Measurements from ENCODE around the gene EDNRA. TPM values are rescaled to one million over a fixed set of nuclear protein-coding genes. Genes with fewer than 3 reads are reported as not detected.

The EDNRA gene
- total RNA-seq, 2 experiments from 2014 or later = not detected

DNA sequence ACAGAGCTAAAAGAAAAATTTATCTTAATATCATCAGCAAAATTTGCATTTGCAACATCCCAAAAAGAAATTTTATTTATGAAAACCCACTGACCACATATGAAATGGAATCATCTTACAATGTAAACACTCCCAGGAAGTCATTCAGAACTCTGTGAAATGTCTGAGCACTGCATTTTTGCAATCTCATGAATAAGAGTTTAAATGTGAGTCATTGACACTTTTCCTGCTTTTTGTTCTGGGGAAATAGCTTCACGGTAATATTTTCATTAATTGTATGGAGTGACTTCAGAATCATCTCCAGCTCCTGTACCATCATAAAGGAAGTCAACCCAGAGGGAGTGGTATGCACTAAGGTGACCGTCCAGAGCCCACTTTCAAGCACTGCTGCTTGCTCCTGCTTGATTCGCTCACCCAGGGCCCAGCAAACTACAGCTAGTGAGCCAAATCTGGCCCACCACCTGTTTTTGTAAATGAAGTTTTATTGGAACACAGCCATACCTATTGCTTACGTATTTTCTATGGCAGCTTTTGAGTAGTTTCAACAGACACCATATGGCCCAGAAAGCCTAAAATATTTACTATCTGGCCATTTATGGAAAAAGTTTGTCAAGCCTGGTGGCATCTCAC is 17.2 kb downstream of the EDNRA start:
- no peak for ATAC-seq
- H3K9me3 Mint-ChIP-seq (ENCODE audit: low read depth) = no peaks in the 10 kb centered on the region
- no peak overlapping the region for H3K4me3 Mint-ChIP-seq
- CTCF ChIA-PET = no interaction called here
- H3K27ac Mint-ChIP-seq = no peak overlapping the region
- POLR2A ChIA-PET = no interaction called here
- no peaks in the 10 kb centered on the region for H3K4me1 Mint-ChIP-seq
- intact Hi-C loops (cut with DNase I, micrococcal nuclease) = no loop called here
- H3K27me3 Mint-ChIP-seq = peaks cover 7% of the 10 kb centered on the region
- no peak for DNase-seq
- H3K36me3 Mint-ChIP-seq (ENCODE audit: low read depth) = no peaks in the 10 kb centered on the region

DNA sequence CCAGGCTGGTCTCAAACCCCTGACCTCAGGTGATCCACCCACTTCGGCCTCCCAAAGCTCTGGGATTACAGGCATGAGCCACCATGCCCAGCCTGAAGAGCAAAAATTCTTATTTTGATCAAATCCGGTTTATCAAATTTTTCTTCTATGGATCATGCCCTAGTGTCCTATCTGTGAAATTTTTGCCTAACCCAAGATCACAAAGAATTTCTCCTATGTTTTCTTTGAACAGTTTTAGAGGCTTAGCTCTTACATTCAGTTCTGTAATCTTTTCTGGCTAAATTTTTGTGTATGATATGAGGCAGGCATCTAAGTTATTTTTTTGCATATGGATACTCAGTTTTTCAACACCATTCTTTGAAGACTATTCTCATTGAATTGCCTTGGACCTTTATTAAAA is 27.4 kb downstream of the EDNRA start:
- ChIA-PET CTCF (interaction anchor here (0.8 kb wide), 1 partner anchor 328 kb away, joined by 3 read pairs; no protein-coding TSS in a partner anchor), POLR2A (no interaction called here)
- intact Hi-C loops (cut with DNase I, micrococcal nuclease) = no loop called here
- Mint-ChIP-seq H3K27ac (no peak overlapping the region), H3K4me3 (no peak overlapping the region), H3K36me3 (ENCODE audit: low read depth) (no peaks in the 10 kb centered on the region), H3K9me3 (ENCODE audit: low read depth) (no peaks in the 10 kb centered on the region), H3K4me1 (no peaks in the 10 kb centered on the region), H3K27me3 (peaks cover 10% of the 10 kb centered on the region)
- DNase-seq = no peak
- no peak for ATAC-seq

DNA sequence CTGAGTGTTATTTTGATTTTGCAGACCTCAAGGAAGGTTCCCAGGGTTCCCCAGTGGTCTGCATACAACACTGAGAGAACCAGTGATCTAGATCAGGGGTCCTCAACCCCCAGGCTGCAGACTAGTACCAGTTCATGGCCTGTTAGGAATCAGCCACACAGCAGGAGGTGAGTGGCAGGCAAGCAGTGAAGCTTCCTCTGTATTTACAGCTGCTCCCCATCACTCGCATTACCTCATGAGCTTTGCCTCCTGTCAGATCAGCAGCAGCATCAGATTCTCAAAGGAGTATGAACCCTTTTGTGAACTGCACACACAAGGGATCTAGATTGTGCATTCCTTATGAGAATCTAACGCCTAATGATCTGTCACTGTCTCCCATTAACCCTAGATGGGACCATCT is 28.5 kb downstream of the EDNRA start:
- ATAC-seq (no peak), DNase-seq (no peak)
- H3K4me3 Mint-ChIP-seq = no peak overlapping the region
- H3K36me3 Mint-ChIP-seq (ENCODE audit: low read depth) = no peaks in the 10 kb centered on the region
- no peak overlapping the region for H3K27ac Mint-ChIP-seq
- ChIA-PET POLR2A (no interaction called here), CTCF (interaction anchor here (0.6 to 2.4 kb wide), 2 partner anchors 10 to 1825 kb away, joined by 3 to 12 read pairs; no protein-coding TSS in a partner anchor)
- H3K9me3 Mint-ChIP-seq (ENCODE audit: low read depth) = no peaks in the 10 kb centered on the region
- H3K27me3 Mint-ChIP-seq = peaks cover 7% of the 10 kb centered on the region
- H3K4me1 Mint-ChIP-seq = no peaks in the 10 kb centered on the region
- intact Hi-C loops (cut with DNase I, micrococcal nuclease) = no loop called here

- DNase-seq (no peak), ATAC-seq (no peak)
- Mint-ChIP-seq H3K27ac (no peak overlapping the region), H3K4me1 (no peaks in the 10 kb centered on the region), H3K27me3 (peaks cover 7% of the 10 kb centered on the region), H3K4me3 (no peak overlapping the region), H3K9me3 (ENCODE audit: low read depth) (no peaks in the 10 kb centered on the region), H3K36me3 (ENCODE audit: low read depth) (no peaks in the 10 kb centered on the region)
- POLR2A ChIA-PET = no interaction called here
- CTCF ChIA-PET = interaction anchor here (1.3 to 2.4 kb wide), 2 partner anchors 8 to 78 kb away, joined by 5 to 12 read pairs; no protein-coding TSS in a partner anchor
- intact Hi-C loops (cut with DNase I, micrococcal nuclease) = no loop called here
Observed at GRCh38 chr4:147510962-147511668, 30.2 kb downstream of the EDNRA start.

- Mint-ChIP-seq H3K27me3 (peaks cover 9% of the 10 kb centered on the region), H3K4me1 (no peaks in the 10 kb centered on the region), H3K9me3 (ENCODE audit: low read depth) (no peaks in the 10 kb centered on the region), H3K27ac (no peak overlapping the region), H3K4me3 (no peak overlapping the region), H3K36me3 (ENCODE audit: low read depth) (no peaks in the 10 kb centered on the region)
- intact Hi-C loops (cut with DNase I, micrococcal nuclease) = no loop called here
- ChIA-PET CTCF (interaction anchor here (0.7 to 2.6 kb wide), 3 partner anchors 77 to 354 kb away, joined by 3 to 8 read pairs (median 3); no protein-coding TSS in a partner anchor), POLR2A (no interaction called here)
- DNase-seq (no peak), ATAC-seq (no peak)
Observed at GRCh38 chr4:147513091-147513490, 32.2 kb downstream of the EDNRA start.

GRCh38 chr4:147513952-147514351 is 33.1 kb downstream of the EDNRA start:
- intact Hi-C loops (cut with DNase I, micrococcal nuclease) = no loop called here
- DNase-seq = no peak

GRCh38 chr4:147515220-147515936 is 34.5 kb downstream of the EDNRA start:
- intact Hi-C loops (cut with DNase I, micrococcal nuclease) = no loop called here
- ATAC-seq = no peak
- no peaks in the 10 kb centered on the region for H3K4me1 Mint-ChIP-seq
- H3K27ac Mint-ChIP-seq = no peak overlapping the region
- peaks cover 13% of the 10 kb centered on the region for H3K27me3 Mint-ChIP-seq
- no peak for DNase-seq
- no peaks in the 10 kb centered on the region for H3K9me3 Mint-ChIP-seq (ENCODE audit: low read depth)
- no peaks in the 10 kb centered on the region for H3K36me3 Mint-ChIP-seq (ENCODE audit: low read depth)
- ChIA-PET POLR2A (no interaction called here), CTCF (interaction anchor here (0.7 to 1.6 kb wide), 2 partner anchors 74 to 352 kb away, joined by 3 to 5 read pairs; no protein-coding TSS in a partner anchor)
- no peak overlapping the region for H3K4me3 Mint-ChIP-seq

More at GRCh38 chr4:147513952-147514351, 33.1 kb downstream of the EDNRA start:
- ATAC-seq = no peak
- Mint-ChIP-seq H3K4me3 (no peak overlapping the region), H3K9me3 (ENCODE audit: low read depth) (no peaks in the 10 kb centered on the region), H3K27ac (no peak overlapping the region), H3K36me3 (ENCODE audit: low read depth) (no peaks in the 10 kb centered on the region), H3K27me3 (peaks cover 11% of the 10 kb centered on the region), H3K4me1 (no peaks in the 10 kb centered on the region)
- POLR2A ChIA-PET = no interaction called here
- CTCF ChIA-PET = interaction anchor here (1.6 to 2.6 kb wide), 2 partner anchors 76 to 353 kb away, joined by 5 to 8 read pairs; no protein-coding TSS in a partner anchor

- DNase-seq (no peak), ATAC-seq (no peak)
- Mint-ChIP-seq H3K36me3 (ENCODE audit: low read depth) (no peaks in the 10 kb centered on the region), H3K4me1 (no peaks in the 10 kb centered on the region), H3K9me3 (ENCODE audit: low read depth) (no peaks in the 10 kb centered on the region), H3K4me3 (no peak overlapping the region), H3K27me3 (peaks cover 13% of the 10 kb centered on the region), H3K27ac (no peak overlapping the region)
- intact Hi-C loops (cut with DNase I, micrococcal nuclease) = no loop called here
- POLR2A ChIA-PET = no interaction called here
- CTCF ChIA-PET = interaction anchor here (0.7 kb wide), 1 partner anchor 351 kb away, joined by 3 read pairs; no protein-coding TSS in a partner anchor
Observed at GRCh38 chr4:147516133-147516532, 35.2 kb downstream of the EDNRA start.

DNA sequence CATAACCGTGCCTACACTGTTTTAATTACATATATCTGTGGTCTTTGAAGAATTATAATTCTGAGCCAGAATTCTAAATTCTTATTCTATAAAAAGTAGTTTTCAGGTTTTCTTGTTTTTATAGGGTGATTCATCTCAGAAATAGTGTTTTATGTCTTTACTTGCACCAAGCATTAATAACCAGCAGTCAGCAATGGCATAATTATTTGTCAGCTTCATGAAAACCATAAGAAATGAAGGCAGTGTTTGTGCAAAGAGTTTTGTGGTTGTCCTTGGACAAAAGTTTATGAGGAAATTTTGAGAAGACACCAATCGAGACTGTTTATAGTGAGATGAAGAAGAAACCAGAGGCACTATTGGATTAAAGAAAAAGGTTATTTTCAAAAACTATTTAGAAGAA is 37.2 kb downstream of the EDNRA start:
- Mint-ChIP-seq H3K4me3 (no peak overlapping the region), H3K27ac (no peak overlapping the region), H3K9me3 (ENCODE audit: low read depth) (no peaks in the 10 kb centered on the region), H3K36me3 (ENCODE audit: low read depth) (no peaks in the 10 kb centered on the region), H3K27me3 (peaks cover 8% of the 10 kb centered on the region), H3K4me1 (no peaks in the 10 kb centered on the region)
- ATAC-seq (no peak), DNase-seq (no peak)
- POLR2A ChIA-PET = interaction anchor here (0.5 kb wide), 1 partner anchor 350 kb away, joined by 11 read pairs; no protein-coding TSS in a partner anchor
- intact Hi-C loops (cut with DNase I, micrococcal nuclease) = loop anchor here in 1 of 2 experiments (1.0 to 2.0 kb wide), 2 partner anchors 73 to 348 kb away; no protein-coding TSS in a partner anchor
- CTCF ChIA-PET = interaction anchor here (0.5 to 2.8 kb wide), 16 partner anchors 8 to 636 kb away, joined by 3 to 32 read pairs (median 6); no protein-coding TSS in a partner anchor

GRCh38 chr4:147518846-147519767 is 38.2 kb downstream of the EDNRA start:
- POLR2A ChIA-PET = interaction anchor here (0.5 to 0.6 kb wide), 2 partner anchors 16 to 349 kb away, joined by 3 to 11 read pairs; no protein-coding TSS in a partner anchor

More at GRCh38 chr4:147518846-147519767, 38.2 kb downstream of the EDNRA start:
- Mint-ChIP-seq H3K4me3 (no peak overlapping the region), H3K27ac (no peak overlapping the region), H3K36me3 (ENCODE audit: low read depth) (no peaks in the 10 kb centered on the region), H3K4me1 (no peaks in the 10 kb centered on the region), H3K9me3 (ENCODE audit: low read depth) (no peaks in the 10 kb centered on the region), H3K27me3 (peaks cover 10% of the 10 kb centered on the region)
- DNase-seq (peak; percentile 70), ATAC-seq (peak; percentile 69)
- CTCF ChIA-PET = interaction anchor here (0.5 to 2.8 kb wide), 21 partner anchors 9 to 1084 kb away, joined by 3 to 32 read pairs (median 4); no protein-coding TSS in a partner anchor
- intact Hi-C loops (cut with DNase I, micrococcal nuclease) = loop anchor here (1.0 to 2.0 kb wide), 3 partner anchors 71 to 347 kb away; no protein-coding TSS in a partner anchor

All from activated CD4-positive, alpha-beta T cell treated with anti-CD3 and anti-CD28 coated beads for 36 hours (primary cell).